Stimulated activated CD8-positive, alpha-beta memory T cell treated with anti-CD3 and anti-CD28 coated beads, Interleukin-7, amount 100 ng/mL, for 4 hours (primary cell): ENCODE measurements around the gene RAD18.

Experiments
- DNase-seq, 2 donors: peaks; one replicate each; pipeline ENCODE4 v3.0.0-alpha.2; 2020; ENCODE audit warnings: low read depth in 2 of 2

RAD18 gene

GRCh38 chr3:8864402-8865350 is 98.6 kb downstream of the RAD18 start:
- DNase-seq: no peak

- no peak for DNase-seq
Measured at GRCh38 chr3:8863891-8864290, 99.4 kb downstream of the RAD18 start.

- no peak for DNase-seq
Measured at GRCh38 chr3:8857720-8858367, 105.4 kb downstream of the RAD18 start.

GRCh38 chr3:8856721-8857120 is 106.6 kb downstream of the RAD18 start:
- DNase-seq: no peak

GRCh38 chr3:8856071-8856470 is 107.2 kb downstream of the RAD18 start:
- no peak for DNase-seq

GRCh38 chr3:8854656-8855055 is 108.6 kb downstream of the RAD18 start:
- no peak for DNase-seq

- no peak for DNase-seq
Measured at GRCh38 chr3:8853081-8853480, 110.2 kb downstream of the RAD18 start.

GRCh38 chr3:8852511-8852910 is 110.8 kb downstream of the RAD18 start:
- DNase-seq: no peak

- no peak for DNase-seq
Measured at GRCh38 chr3:8851703-8852102, 111.6 kb downstream of the RAD18 start.

- DNase-seq: no peak
Measured at GRCh38 chr3:8848696-8849131, 114.6 kb downstream of the RAD18 start.

GRCh38 chr3:8847317-8847716 is 116.0 kb downstream of the RAD18 start:
- no peak for DNase-seq

GRCh38 chr3:8846176-8846575 is 117.1 kb downstream of the RAD18 start:
- no peak for DNase-seq

- DNase-seq: no peak
Measured at GRCh38 chr3:8845641-8846040, 117.6 kb downstream of the RAD18 start.

- DNase-seq: no peak
Measured at GRCh38 chr3:8843347-8843746, 119.9 kb downstream of the RAD18 start.

GRCh38 chr3:8842293-8842692 is 121.0 kb downstream of the RAD18 start:
- no peak for DNase-seq

- DNase-seq: no peak
Measured at GRCh38 chr3:8841472-8841871, 121.8 kb downstream of the RAD18 start.

- DNase-seq: no peak
Measured at GRCh38 chr3:8840556-8840955, 122.7 kb downstream of the RAD18 start.

- no peak for DNase-seq
Measured at GRCh38 chr3:8839607-8840325, 123.5 kb downstream of the RAD18 start.

- DNase-seq: no peak
Measured at GRCh38 chr3:8838765-8839423, 124.4 kb downstream of the RAD18 start.

- DNase-seq: no peak
Measured at GRCh38 chr3:8838234-8838633, 125.0 kb downstream of the RAD18 start.

GRCh38 chr3:8837162-8837561 is 126.1 kb downstream of the RAD18 start:
- no peak for DNase-seq

- no peak for DNase-seq
Measured at GRCh38 chr3:8836096-8836495, 127.2 kb downstream of the RAD18 start.
